ENCODE data around the gene P3H1.

DNA sequence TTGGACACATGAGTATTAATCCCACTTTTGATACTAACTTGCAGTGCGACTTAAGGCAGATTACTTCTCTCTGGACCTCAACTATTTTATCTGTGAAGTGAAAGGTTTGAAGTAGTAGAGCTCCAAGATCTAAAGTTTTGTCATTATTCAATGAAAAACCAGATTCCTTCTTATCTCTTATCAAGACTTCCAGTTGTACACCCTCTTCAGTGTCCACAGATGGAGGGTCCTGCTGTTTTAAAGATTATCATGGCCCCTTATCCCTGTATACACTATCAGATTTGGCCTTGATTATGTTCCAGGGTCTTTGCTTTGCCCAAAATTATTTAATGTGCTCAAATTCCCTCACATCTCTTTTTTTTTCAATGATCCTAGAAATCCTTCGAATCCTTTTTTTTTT is 1.3 kb upstream of the P3H1 start:
- TF ChIP-seq, protein P1, sequence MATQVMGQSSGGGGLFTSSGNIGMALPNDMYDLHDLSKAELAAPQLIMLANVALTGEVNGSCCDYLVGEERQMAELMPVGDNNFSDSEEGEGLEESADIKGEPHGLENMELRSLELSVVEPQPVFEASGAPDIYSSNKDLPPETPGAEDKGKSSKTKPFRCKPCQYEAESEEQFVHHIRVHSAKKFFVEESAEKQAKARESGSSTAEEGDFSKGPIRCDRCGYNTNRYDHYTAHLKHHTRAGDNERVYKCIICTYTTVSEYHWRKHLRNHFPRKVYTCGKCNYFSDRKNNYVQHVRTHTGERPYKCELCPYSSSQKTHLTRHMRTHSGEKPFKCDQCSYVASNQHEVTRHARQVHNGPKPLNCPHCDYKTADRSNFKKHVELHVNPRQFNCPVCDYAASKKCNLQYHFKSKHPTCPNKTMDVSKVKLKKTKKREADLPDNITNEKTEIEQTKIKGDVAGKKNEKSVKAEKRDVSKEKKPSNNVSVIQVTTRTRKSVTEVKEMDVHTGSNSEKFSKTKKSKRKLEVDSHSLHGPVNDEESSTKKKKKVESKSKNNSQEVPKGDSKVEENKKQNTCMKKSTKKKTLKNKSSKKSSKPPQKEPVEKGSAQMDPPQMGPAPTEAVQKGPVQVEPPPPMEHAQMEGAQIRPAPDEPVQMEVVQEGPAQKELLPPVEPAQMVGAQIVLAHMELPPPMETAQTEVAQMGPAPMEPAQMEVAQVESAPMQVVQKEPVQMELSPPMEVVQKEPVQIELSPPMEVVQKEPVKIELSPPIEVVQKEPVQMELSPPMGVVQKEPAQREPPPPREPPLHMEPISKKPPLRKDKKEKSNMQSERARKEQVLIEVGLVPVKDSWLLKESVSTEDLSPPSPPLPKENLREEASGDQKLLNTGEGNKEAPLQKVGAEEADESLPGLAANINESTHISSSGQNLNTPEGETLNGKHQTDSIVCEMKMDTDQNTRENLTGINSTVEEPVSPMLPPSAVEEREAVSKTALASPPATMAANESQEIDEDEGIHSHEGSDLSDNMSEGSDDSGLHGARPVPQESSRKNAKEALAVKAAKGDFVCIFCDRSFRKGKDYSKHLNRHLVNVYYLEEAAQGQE (IDR thresholded peaks at IDR 0.05; ENCODE audit: insufficient read depth in 1 of 2, low read depth in 2 of 2, low read length in 2 of 2): no peak
- TF ChIP-seq TAF1 (IDR thresholded peaks at IDR 0.05; ENCODE audit: borderline replicate concordance, insufficient read depth, low read length) (no peak), POLR2AphosphoS5 (IDR thresholded peaks at IDR 0.05; ENCODE audit: low read depth, low read length) (no peak), SIN3A (IDR thresholded peaks at IDR 0.05; ENCODE audit: borderline replicate concordance, insufficient read depth, low read length) (no peak)

Measured in PFSK-1 (cell line).